ENCODE results near the gene RFESD. TPM values are rescaled to one million over a fixed set of nuclear protein-coding genes. Genes with fewer than 3 reads are reported as not detected.
A peak's percentile ranks its signal among the peaks of the same experiment; 100 is the strongest.

RFESD gene
- total and polyA plus RNA-seq, 2 of the 13 experiments (the other 11 are each of a cell fraction or from before 2014, with no cell fraction given) = 1.1 to 2.2 TPM

DNA sequence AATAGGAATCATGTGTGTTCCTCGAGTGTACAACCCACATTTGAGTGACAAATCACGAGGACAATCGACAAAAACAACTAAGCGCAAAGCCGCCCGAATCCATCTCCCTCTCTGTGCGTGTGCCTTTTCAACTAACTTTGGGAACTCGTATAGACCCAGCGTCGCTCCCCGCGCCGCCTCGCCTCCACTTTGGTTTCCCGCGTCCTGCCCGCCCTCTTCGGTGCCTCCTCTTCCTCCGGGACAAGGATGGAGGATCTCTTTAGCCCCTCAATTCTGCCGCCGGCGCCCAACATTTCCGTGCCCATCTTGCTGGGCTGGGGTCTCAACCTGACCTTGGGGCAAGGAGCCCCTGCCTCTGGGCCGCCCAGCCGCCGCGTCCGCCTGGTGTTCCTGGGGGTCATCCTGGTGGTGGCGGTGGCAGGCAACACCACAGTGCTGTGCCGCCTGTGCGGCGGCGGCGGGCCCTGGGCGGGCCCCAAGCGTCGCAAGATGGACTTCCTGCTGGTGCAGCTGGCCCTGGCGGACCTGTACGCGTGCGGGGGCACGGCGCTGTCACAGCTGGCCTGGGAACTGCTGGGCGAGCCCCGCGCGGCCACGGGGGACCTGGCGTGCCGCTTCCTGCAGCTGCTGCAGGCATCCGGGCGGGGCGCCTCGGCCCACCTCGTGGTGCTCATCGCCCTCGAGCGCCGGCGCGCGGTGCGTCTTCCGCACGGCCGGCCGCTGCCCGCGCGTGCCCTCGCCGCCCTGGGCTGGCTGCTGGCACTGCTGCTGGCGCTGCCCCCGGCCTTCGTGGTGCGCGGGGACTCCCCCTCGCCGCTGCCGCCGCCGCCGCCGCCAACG is 26.3 kb upstream of the RFESD start, which contains the start of gene GPR150 (continued):
- TF ChIP-seq, protein P1, sequence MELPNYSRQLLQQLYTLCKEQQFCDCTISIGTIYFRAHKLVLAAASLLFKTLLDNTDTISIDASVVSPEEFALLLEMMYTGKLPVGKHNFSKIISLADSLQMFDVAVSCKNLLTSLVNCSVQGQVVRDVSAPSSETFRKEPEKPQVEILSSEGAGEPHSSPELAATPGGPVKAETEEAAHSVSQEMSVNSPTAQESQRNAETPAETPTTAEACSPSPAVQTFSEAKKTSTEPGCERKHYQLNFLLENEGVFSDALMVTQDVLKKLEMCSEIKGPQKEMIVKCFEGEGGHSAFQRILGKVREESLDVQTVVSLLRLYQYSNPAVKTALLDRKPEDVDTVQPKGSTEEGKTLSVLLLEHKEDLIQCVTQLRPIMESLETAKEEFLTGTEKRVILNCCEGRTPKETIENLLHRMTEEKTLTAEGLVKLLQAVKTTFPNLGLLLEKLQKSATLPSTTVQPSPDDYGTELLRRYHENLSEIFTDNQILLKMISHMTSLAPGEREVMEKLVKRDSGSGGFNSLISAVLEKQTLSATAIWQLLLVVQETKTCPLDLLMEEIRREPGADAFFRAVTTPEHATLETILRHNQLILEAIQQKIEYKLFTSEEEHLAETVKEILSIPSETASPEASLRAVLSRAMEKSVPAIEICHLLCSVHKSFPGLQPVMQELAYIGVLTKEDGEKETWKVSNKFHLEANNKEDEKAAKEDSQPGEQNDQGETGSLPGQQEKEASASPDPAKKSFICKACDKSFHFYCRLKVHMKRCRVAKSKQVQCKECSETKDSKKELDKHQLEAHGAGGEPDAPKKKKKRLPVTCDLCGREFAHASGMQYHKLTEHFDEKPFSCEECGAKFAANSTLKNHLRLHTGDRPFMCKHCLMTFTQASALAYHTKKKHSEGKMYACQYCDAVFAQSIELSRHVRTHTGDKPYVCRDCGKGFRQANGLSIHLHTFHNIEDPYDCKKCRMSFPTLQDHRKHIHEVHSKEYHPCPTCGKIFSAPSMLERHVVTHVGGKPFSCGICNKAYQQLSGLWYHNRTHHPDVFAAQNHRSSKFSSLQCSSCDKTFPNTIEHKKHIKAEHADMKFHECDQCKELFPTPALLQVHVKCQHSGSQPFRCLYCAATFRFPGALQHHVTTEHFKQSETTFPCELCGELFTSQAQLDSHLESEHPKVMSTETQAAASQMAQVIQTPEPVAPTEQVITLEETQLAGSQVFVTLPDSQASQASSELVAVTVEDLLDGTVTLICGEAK (IDR thresholded peaks at IDR 0.05) = no peak
- TF ChIP-seq, protein P1 (CRISPR knock-in tag; IDR thresholded peaks at IDR 0.05) = peak; percentile 33; the same call in 1 of the 2 replicates
- TF ChIP-seq, protein P2, sequence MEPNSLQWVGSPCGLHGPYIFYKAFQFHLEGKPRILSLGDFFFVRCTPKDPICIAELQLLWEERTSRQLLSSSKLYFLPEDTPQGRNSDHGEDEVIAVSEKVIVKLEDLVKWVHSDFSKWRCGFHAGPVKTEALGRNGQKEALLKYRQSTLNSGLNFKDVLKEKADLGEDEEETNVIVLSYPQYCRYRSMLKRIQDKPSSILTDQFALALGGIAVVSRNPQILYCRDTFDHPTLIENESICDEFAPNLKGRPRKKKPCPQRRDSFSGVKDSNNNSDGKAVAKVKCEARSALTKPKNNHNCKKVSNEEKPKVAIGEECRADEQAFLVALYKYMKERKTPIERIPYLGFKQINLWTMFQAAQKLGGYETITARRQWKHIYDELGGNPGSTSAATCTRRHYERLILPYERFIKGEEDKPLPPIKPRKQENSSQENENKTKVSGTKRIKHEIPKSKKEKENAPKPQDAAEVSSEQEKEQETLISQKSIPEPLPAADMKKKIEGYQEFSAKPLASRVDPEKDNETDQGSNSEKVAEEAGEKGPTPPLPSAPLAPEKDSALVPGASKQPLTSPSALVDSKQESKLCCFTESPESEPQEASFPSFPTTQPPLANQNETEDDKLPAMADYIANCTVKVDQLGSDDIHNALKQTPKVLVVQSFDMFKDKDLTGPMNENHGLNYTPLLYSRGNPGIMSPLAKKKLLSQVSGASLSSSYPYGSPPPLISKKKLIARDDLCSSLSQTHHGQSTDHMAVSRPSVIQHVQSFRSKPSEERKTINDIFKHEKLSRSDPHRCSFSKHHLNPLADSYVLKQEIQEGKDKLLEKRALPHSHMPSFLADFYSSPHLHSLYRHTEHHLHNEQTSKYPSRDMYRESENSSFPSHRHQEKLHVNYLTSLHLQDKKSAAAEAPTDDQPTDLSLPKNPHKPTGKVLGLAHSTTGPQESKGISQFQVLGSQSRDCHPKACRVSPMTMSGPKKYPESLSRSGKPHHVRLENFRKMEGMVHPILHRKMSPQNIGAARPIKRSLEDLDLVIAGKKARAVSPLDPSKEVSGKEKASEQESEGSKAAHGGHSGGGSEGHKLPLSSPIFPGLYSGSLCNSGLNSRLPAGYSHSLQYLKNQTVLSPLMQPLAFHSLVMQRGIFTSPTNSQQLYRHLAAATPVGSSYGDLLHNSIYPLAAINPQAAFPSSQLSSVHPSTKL (CRISPR knock-in tag; IDR thresholded peaks at IDR 0.05) = no peak; the same call in 1 of the 2 replicates
- no peak for TF ChIP-seq FOXA1 (IDR thresholded peaks at IDR 0.05)
- TF ChIP-seq FOXA1 (CRISPR knock-in tag; IDR thresholded peaks at IDR 0.05) = 0 out of 2 replicates have a peak, but pooled peaks have one; percentile 7
- no peak for TF ChIP-seq ZSCAN30 (CRISPR knock-in tag; IDR thresholded peaks at IDR 0.05)
- TF ChIP-seq, protein P3, sequence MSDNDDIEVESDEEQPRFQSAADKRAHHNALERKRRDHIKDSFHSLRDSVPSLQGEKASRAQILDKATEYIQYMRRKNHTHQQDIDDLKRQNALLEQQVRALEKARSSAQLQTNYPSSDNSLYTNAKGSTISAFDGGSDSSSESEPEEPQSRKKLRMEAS (IDR thresholded peaks at IDR 0.05) = peak; percentile 89
- no peak for TF ChIP-seq ZFP41 (CRISPR knock-in tag; IDR thresholded peaks at IDR 0.05; ENCODE audit: borderline replicate concordance)
- TF ChIP-seq, protein P4, sequence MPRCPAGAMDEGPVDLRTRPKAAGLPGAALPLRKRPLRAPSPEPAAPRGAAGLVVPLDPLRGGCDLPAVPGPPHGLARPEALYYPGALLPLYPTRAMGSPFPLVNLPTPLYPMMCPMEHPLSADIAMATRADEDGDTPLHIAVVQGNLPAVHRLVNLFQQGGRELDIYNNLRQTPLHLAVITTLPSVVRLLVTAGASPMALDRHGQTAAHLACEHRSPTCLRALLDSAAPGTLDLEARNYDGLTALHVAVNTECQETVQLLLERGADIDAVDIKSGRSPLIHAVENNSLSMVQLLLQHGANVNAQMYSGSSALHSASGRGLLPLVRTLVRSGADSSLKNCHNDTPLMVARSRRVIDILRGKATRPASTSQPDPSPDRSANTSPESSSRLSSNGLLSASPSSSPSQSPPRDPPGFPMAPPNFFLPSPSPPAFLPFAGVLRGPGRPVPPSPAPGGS (CRISPR knock-in tag; IDR thresholded peaks at IDR 0.05) = peak; percentile 35; the same call in 1 of the 2 replicates
- no peak for TF ChIP-seq ZNF556 (CRISPR knock-in tag; IDR thresholded peaks at IDR 0.05; ENCODE audit: borderline replicate concordance)
- peak; percentile 10; the same call in 1 of the 2 replicates for TF ChIP-seq KDM5B (CRISPR knock-in tag; IDR thresholded peaks at IDR 0.05; ENCODE audit: borderline replicate concordance)
- TF ChIP-seq ZNF235 (CRISPR knock-in tag; IDR thresholded peaks at IDR 0.05; ENCODE audit: borderline replicate concordance) = no peak
- TF ChIP-seq ZKSCAN5 (CRISPR knock-in tag; IDR thresholded peaks at IDR 0.05) = no peak
